Retinal pigment epithelial cell (primary cell): ENCODE data around the gene CDH13.

ENCODE experiments used
- DNase-seq: peaks from one replicate; pipeline ENCODE4 v3.0.0-alpha.2; 2010; ENCODE audit warnings: low read depth
- H3K4me3 ChIP-seq: 2 replicates; pipeline ENCODE4 v1.5.1; 2011; ENCODE audit warnings: mild to moderate bottlenecking, low read length, control low read depth, moderate library complexity
- TF ChIP-seq, protein P1 (sequence below): conservative IDR thresholded peaks from 2 replicates; pipeline ENCODE4 v1.5.1; 2011; ENCODE audit warnings: low read depth, low read length, control low read depth, inconsistent platforms

The CDH13 gene

GRCh38 chr16:83013071-83013470 is 386.3 kb downstream of the CDH13 start:
- TF ChIP-seq, protein P1, sequence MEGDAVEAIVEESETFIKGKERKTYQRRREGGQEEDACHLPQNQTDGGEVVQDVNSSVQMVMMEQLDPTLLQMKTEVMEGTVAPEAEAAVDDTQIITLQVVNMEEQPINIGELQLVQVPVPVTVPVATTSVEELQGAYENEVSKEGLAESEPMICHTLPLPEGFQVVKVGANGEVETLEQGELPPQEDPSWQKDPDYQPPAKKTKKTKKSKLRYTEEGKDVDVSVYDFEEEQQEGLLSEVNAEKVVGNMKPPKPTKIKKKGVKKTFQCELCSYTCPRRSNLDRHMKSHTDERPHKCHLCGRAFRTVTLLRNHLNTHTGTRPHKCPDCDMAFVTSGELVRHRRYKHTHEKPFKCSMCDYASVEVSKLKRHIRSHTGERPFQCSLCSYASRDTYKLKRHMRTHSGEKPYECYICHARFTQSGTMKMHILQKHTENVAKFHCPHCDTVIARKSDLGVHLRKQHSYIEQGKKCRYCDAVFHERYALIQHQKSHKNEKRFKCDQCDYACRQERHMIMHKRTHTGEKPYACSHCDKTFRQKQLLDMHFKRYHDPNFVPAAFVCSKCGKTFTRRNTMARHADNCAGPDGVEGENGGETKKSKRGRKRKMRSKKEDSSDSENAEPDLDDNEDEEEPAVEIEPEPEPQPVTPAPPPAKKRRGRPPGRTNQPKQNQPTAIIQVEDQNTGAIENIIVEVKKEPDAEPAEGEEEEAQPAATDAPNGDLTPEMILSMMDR, result no peak
- H3K4me3 ChIP-seq, result no peak overlapping the region
- no peak for DNase-seq

DNA sequence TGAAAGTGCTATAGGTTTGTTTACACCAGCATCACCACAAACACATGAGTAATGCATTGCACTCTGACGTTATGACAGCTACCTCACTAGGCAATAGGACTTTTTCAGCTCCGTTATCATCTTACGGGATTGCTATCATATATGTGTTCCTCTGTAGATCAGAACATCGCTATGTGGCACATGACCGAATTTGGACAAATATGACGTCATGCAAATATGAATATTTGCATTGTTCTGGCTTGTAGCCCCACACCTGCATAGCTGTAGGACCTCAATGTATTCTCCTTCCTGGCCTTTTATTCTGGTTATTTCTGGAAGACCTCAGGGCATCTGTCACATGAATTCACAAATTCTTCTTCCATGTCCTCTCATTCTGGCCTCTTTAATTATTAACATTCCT is 393.2 kb downstream of the CDH13 start:
- no peak overlapping the region for H3K4me3 ChIP-seq
- TF ChIP-seq, protein P1, result no peak
- DNase-seq, result no peak

DNA sequence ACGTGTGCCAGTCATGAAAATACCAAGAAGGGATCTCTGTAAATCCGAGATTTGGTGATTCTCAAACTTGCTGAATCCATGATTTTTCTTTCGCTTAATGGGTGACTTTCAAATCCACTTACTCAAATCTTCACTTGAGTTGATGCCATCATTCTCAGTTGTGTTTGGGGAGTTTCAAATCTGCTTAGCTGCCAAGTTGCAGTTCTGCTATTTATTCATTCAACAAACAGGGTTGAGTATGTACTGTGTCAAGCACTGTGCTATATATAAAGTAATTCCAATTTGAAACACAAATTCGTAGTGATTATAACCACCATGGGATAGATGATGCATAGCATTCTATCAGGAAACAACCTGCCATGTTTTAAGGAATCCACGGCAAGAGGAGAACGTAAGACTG is 394.3 kb downstream of the CDH13 start:
- no peak for DNase-seq
- no peak overlapping the region for H3K4me3 ChIP-seq
- TF ChIP-seq, protein P1, result no peak

GRCh38 chr16:83021746-83022145 is 395.0 kb downstream of the CDH13 start:
- DNase-seq, result no peak
- H3K4me3 ChIP-seq, result no peak overlapping the region
- TF ChIP-seq, protein P1, result no peak

- H3K4me3 ChIP-seq, result no peak overlapping the region
- DNase-seq, result no peak
- TF ChIP-seq, protein P1, result no peak
Observed at GRCh38 chr16:83023011-83023410, 396.2 kb downstream of the CDH13 start.

GRCh38 chr16:83023640-83024039 is 396.9 kb downstream of the CDH13 start:
- TF ChIP-seq, protein P1, result no peak
- no peak for DNase-seq
- no peak overlapping the region for H3K4me3 ChIP-seq

- H3K4me3 ChIP-seq, result no peak overlapping the region
- DNase-seq, result no peak
- TF ChIP-seq, protein P1, result no peak
Observed at GRCh38 chr16:83027973-83028372, 401.2 kb downstream of the CDH13 start.
